Measurements from ENCODE around the gene AK4. TPM values are rescaled to one million over a fixed set of nuclear protein-coding genes. Genes with fewer than 3 reads are reported as not detected.

AK4 gene
- polyA plus RNA-seq, 3 donors: 4.3 to 9.9 (median 6.7) TPM

DNA sequence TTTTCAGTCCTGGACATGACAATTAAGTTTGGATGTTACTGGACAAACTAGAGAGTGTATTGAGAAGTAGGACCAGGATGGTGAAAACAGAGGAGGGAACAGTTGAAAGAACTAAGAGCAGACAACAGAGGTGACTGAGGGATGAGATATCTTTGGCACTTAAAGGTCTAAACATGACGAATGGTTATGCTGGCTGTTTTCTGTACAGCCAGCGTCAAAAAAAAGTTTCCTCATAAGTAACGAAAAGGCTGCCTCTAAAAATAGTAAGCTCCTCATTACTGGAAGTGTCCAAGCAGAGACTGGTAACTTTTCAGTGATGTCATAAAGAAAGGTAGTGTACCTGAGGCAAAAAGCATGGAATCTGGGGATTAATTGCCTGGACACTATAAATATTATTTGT is 35.2 kb upstream of the AK4 start:
- no peak overlapping the region for H3K27ac Mint-ChIP-seq
- Histone ChIP-seq H3K4me2 (replicated peaks; ENCODE audit: extremely low read depth, low read length, poor library complexity, severe bottlenecking) (no peak overlapping the region), H3K27me3 (ENCODE audit: control insufficient read depth in 2 of 2, insufficient read depth in 2 of 2, low read length in 2 of 2) (no peaks in the 10 kb centered on the region), H3K27ac (ENCODE audit: low read depth in 1 of 2, low read length in 2 of 2) (no peak overlapping the region), H4K20me1 (ENCODE audit: insufficient read depth, low read length) (no peaks in the 10 kb centered on the region), H3K9ac (ENCODE audit: insufficient read depth, low read length, poor library complexity, severe bottlenecking) (no peak overlapping the region), H3K4me1 (ENCODE audit: control insufficient read depth in 1 of 2, insufficient read depth in 2 of 2, low read length in 2 of 2) (peaks cover 6 to 10% of the 10 kb centered on the region in 2 donors), H3K79me2 (ENCODE audit: insufficient read depth, low read length) (no peaks in the 10 kb centered on the region), H2AFZ (ENCODE audit: insufficient read depth, low read depth, low read length, poor library complexity, severe bottlenecking) (no peak overlapping the region), H3K36me3 (replicated peaks in 1 of 2; ENCODE audit: control insufficient read depth in 1 of 2, insufficient read depth in 2 of 2, low read length in 2 of 2) (no peaks in the 10 kb centered on the region), H3K9me3 (replicated peaks in 1 of 2; ENCODE audit: control insufficient read depth in 1 of 2, insufficient read depth in 1 of 2, low read length in 2 of 2) (peaks cover 0 to 7% of the 10 kb centered on the region in 2 donors), H3K4me3 (replicated peaks in 1 of 3; ENCODE audit: low read depth in 2 of 3, low read length in 3 of 3) (no peak overlapping the region)
- H3K27me3 Mint-ChIP-seq (ENCODE audit: low read depth in 3 of 3): peaks cover 0 to 2% (median 0%) of the 10 kb centered on the region in 3 donors
- intact Hi-C loops (cut with micrococcal nuclease): no loop called here
- H3K4me3 Mint-ChIP-seq: no peak overlapping the region
- H3K9me3 Mint-ChIP-seq: peaks cover 0 to 12% (median 4%) of the 10 kb centered on the region in 7 donors
- DNase-seq: no peak
- no CpG with 5 or more reads among the region's 3 CpGs for WGBS (ENCODE audit: insufficient coverage)
- H3K4me1 Mint-ChIP-seq: peaks cover 15% of the 10 kb centered on the region
- TF ChIP-seq, protein P1, sequence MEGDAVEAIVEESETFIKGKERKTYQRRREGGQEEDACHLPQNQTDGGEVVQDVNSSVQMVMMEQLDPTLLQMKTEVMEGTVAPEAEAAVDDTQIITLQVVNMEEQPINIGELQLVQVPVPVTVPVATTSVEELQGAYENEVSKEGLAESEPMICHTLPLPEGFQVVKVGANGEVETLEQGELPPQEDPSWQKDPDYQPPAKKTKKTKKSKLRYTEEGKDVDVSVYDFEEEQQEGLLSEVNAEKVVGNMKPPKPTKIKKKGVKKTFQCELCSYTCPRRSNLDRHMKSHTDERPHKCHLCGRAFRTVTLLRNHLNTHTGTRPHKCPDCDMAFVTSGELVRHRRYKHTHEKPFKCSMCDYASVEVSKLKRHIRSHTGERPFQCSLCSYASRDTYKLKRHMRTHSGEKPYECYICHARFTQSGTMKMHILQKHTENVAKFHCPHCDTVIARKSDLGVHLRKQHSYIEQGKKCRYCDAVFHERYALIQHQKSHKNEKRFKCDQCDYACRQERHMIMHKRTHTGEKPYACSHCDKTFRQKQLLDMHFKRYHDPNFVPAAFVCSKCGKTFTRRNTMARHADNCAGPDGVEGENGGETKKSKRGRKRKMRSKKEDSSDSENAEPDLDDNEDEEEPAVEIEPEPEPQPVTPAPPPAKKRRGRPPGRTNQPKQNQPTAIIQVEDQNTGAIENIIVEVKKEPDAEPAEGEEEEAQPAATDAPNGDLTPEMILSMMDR (IDR thresholded peaks at IDR 0.05): no peak
- H3K36me3 Mint-ChIP-seq: peaks cover 0 to 2% of the 10 kb centered on the region in 2 donors

DNA sequence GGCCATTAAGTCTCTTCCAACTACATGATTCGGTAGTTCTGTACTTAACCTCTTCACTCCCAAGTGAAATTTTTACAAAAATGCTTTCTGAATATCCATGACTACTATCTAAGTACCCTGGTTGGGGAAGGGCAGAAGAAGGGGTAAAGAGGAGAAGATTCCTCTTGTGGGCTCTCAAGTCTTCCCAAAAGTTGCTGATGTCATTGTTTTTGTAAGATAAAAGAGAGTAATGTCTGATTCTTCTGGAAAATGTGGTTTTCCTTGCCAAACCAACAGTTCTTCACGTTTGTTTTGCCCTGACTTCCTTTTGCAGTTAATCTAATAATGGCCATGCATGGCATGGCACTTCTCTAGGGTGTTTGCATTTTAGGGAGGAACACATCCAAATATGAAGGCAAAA is 34.7 kb upstream of the AK4 start:
- Histone ChIP-seq H3K79me2 (ENCODE audit: insufficient read depth, low read length) (no peaks in the 10 kb centered on the region), H4K20me1 (ENCODE audit: insufficient read depth, low read length) (no peaks in the 10 kb centered on the region), H3K9me3 (replicated peaks in 1 of 2; ENCODE audit: control insufficient read depth in 1 of 2, insufficient read depth in 1 of 2, low read length in 2 of 2) (peaks cover 0 to 7% of the 10 kb centered on the region in 2 donors), H3K27ac (ENCODE audit: low read depth in 1 of 2, low read length in 2 of 2) (no peak overlapping the region), H3K4me3 (replicated peaks in 1 of 3; ENCODE audit: low read depth in 2 of 3, low read length in 3 of 3) (no peak overlapping the region), H3K4me2 (replicated peaks; ENCODE audit: extremely low read depth, low read length, poor library complexity, severe bottlenecking) (no peak overlapping the region), H3K4me1 (ENCODE audit: control insufficient read depth in 1 of 2, insufficient read depth in 2 of 2, low read length in 2 of 2) (peaks cover 6 to 10% of the 10 kb centered on the region in 2 donors), H3K27me3 (ENCODE audit: control insufficient read depth in 2 of 2, insufficient read depth in 2 of 2, low read length in 2 of 2) (no peaks in the 10 kb centered on the region), H3K9ac (ENCODE audit: insufficient read depth, low read length, poor library complexity, severe bottlenecking) (no peak overlapping the region), H2AFZ (ENCODE audit: insufficient read depth, low read depth, low read length, poor library complexity, severe bottlenecking) (no peak overlapping the region), H3K36me3 (replicated peaks in 1 of 2; ENCODE audit: control insufficient read depth in 1 of 2, insufficient read depth in 2 of 2, low read length in 2 of 2) (no peaks in the 10 kb centered on the region)
- Mint-ChIP-seq H3K4me1 (peaks cover 15% of the 10 kb centered on the region), H3K9me3 (peaks cover 0 to 12% (median 4%) of the 10 kb centered on the region in 7 donors), H3K4me3 (no peak overlapping the region), H3K36me3 (peaks cover 0 to 2% of the 10 kb centered on the region in 2 donors), H3K27me3 (ENCODE audit: low read depth in 3 of 3) (peaks cover 0 to 2% (median 0%) of the 10 kb centered on the region in 3 donors), H3K27ac (no peak overlapping the region)
- no CpG with 5 or more reads among the region's 2 CpGs for WGBS (ENCODE audit: insufficient coverage)
- DNase-seq: no peak
- TF ChIP-seq, protein P1 (IDR thresholded peaks at IDR 0.05): no peak
- intact Hi-C loops (cut with micrococcal nuclease): no loop called here

All from CD14-positive monocyte (primary cell).